Glomerular visceral epithelial cell (primary cell): ENCODE data around the gene TMUB1.
A peak's percentile ranks its signal among the peaks of the same experiment; 100 is the strongest.
"Not testable (repeated sequence)": the region's sequence is repeated elsewhere in the genome, so short reads cannot be mapped to it uniquely, and the experiment has no call there.

Source experiments
- DNase-seq: peaks from one replicate; pipeline ENCODE4 v3.0.0-alpha.2; 2016; ENCODE audit errors: extremely low spot score

Gene TMUB1

DNA sequence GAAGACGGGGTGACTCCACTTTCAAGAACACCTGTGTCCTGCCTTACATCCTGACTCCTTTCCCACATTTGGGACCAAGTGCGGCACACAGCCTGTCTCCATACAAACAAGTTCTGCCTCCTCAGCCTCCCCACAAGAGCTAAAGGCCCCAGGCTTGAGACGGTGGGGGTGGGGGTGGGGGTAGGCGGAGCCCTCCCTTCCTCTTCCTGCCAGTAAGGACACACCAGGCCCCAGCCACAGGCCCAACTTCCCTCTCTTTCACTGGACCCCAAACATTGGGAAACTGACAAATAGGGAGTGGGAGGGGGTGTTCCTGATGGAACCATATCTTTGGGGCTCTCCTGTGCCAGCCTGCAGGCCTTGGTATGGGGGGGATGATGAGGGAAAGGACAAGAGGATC, 30.2 kb downstream of the TMUB1 start:
- DNase-seq: no peak

DNA sequence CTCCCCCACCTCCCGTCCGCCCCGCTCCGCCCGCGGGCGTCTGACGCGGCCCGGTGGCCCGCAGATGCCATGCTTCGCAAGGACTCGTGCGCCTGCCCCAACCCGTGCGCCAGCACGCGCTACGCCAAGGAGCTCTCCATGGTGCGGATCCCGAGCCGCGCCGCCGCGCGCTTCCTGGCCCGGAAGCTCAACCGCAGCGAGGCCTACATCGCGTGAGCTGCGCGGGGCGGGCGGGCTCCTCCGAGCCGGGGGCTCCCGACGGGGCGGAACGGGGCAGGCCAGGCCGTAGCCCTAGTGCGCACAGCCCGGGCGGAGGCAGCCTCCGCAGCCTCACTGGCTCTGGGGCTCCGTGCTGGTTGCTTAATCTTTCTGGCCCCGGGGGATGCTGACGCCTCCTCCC, 32.2 kb downstream of the TMUB1 start:
- DNase-seq: peak; percentile 49

GRCh38 chr7:151048911-151049463, 34.3 kb downstream of the TMUB1 start:
- DNase-seq: no peak

- no peak for DNase-seq
Observed at GRCh38 chr7:151047976-151048815, 35.1 kb downstream of the TMUB1 start, which contains the start of gene ASIC3. ASIC3 (plus strand) TSS chr7:151048531; CDS start chr7:151048886, 355 bp downstream.

DNA sequence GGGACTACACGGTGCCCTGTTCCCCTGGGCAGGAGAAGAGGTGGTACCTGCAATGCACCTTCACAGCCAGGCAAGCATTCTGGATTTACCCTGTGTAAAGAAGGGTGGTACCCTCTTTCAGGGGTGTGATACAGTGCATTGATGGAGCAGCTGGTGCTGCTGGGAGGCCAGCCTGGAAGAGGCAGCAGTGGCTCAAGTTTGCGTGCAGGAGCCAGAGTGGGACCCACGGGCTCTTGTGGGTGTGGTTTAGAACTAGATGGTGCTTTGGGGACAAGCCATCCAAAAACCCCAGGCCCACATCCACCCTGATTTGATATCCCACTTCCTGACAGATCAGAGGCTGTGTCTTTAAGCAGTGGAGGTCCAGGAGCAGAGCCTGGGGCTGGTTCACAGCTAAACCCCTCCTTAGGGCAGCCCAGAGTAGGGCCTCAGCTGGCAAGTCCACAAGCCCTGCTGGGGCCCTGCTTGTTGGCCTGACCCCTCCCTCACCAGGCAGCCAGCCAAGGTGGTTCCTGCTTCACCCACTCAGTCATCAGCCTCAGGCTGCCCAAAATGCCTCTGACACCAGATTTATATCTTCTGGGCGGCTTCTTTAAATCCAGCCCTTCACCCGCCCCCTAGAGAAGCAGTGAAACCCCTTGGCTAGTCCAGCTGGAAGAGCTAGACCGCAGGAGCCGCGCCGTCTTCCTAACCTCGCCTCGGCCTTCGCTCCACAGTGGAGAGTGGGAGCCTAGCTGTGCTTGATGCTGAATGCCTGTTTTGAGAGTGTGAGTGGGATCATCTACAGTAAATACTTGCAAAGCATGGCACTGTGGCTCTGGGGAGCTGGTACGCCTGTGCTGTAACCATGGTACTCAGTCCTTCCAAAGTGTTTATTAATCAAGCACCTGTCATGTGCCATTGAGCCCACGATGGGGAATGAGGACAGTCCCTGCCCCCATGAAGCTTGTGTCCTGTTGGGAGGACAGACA, 36.4 kb downstream of the TMUB1 start:
- no peak for DNase-seq

DNA sequence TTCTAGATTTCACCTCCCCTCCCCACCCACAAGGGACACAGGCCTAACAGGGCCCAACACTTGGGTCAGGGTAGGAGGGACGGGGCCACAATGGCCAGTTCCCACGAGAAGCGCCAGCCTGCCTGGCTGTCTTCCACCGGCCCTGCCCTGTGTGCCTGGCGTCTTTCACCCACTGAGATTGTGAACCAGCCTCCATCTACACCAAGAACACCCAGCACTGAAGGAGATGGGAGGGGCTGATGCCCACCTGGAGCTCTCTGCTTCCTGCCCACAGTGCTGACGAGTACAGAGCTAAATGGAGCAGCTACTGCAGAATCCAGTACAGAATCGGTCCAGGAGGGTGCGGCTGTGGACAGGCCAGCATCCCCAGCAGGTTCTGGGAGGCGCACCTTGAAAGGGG, 37.3 kb downstream of the TMUB1 start:
- no peak for DNase-seq

GRCh38 chr7:151045262-151045661, 38.0 kb downstream of the TMUB1 start:
- DNase-seq: no peak

DNA sequence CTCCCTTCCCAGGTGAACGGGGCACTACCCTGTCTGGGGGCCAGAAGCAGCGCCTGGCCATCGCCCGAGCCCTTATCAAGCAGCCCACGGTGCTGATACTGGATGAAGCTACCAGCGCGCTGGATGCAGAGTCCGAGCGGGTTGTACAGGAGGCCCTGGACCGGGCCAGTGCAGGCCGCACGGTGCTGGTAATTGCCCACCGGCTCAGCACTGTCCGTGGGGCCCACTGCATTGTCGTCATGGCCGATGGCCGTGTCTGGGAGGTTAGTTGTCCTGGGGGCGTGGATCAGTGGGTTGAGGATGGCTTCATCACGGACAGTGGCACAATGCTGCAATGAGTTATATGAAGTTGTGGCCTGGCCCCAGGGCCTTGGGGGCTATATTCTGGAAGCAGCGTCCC, 39.3 kb downstream of the TMUB1 start:
- no peak for DNase-seq

DNA sequence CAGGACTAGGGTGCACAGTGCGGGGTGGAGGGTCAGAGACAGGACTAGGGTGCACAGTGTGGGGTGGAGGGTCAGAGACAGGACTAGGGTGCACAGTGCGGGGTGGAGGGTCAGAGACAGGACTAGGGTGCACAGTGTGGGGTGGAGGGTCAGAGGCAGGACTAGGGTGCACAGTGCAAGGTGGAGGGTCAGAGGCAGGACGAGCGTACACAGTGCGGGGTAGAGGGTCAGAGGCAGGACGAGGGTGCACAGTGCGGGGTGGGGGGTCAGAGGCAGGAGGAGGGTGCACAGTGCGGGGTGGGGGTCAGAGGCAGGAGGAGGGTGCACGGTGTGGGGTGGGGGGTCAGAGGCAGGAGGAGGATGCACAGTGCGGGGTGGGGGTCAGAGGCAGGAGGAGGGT, 39.8 kb downstream of the TMUB1 start:
- not testable (repeated sequence) for DNase-seq

GRCh38 chr7:151040616-151041375, 42.5 kb downstream of the TMUB1 start:
- DNase-seq: no peak

GRCh38 chr7:151039850-151040548, 43.3 kb downstream of the TMUB1 start:
- DNase-seq: no peak

GRCh38 chr7:151038951-151039849, 44.1 kb downstream of the TMUB1 start:
- DNase-seq: peak; percentile 95

GRCh38 chr7:151035902-151036301, 47.4 kb downstream of the TMUB1 start:
- no peak for DNase-seq

- DNase-seq: no peak
Observed at GRCh38 chr7:151035026-151035717, 48.1 kb downstream of the TMUB1 start.

- no peak for DNase-seq
Observed at GRCh38 chr7:151034312-151035025, 48.8 kb downstream of the TMUB1 start.

- no peak for DNase-seq
Observed at GRCh38 chr7:151033864-151034249, 49.4 kb downstream of the TMUB1 start.

GRCh38 chr7:151032936-151033863, 50.1 kb downstream of the TMUB1 start:
- no peak for DNase-seq
